ENCODE data around the gene NUDT21.
"Not testable (repeated sequence)": the region's sequence is repeated elsewhere in the genome, so short reads cannot be mapped to it uniquely, and the experiment has no call there.

Gene NUDT21

DNA sequence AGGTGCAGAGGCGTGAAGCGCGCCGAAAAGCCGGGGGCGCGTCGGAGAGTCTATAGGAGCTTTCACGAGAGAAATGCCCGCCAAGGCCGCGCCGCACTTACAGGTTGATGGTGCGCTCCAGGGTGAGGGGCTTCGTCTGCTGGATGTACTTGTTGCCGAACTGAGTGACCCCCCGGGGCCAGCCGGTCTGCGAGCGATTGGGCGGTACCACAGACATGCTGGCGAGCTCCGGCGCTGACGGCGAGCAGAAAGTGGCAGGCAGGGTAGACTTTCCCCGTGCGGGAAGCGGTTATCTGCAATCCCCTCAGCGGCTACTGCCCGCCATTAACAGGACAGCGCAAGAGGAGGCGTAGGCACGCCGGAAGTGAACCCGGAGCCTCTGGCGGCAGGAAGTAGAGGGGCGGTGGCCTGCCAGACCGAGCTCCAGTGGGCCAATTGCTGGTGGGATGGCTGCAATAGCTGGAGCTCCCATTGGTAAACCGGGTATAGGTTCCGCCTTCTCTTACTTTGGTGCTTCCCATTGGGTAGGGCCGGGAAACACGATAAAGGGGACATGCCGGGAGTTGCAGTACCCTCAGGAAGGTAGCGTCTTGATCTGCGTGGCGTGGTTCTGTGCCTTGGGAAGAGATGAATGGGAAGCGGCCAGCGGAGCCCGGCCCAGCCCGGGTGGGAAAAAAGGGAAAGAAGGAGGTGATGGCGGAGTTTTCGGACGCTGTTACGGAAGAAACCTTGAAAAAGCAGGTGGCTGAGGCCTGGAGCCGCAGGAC is at the start of gene NUDT21, which contains the start of gene OGFOD1:
TSS of gene NUDT21 (minus strand) at position 347 of the 767 bp plus-strand sequence. CDS start at position 217, 130 bp downstream.
TSS of gene OGFOD1 (plus strand) at position 569 of the 767 bp plus-strand sequence. CDS start at position 628, 59 bp downstream.
- peak; percentile 87 to 90 for DNase-seq

DNA sequence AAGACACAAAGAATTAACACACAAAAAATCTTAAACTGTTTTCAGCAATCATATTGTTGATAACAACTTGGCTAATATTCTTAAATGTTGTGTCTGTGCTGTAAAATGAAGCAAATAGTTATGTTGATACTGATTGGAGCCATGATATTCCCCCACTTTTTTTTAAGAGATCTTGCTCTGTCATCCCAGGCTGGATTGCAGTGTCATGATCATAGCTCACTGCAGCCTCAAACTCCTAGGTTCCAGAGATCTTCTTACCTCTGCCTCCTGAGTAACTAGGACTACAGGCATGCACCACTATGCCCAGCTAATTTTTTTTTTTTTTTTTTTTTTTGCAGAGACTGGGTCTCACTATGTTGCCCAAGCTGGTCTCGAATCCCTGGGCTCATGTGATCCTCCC is 42.7 kb upstream of the NUDT21 start:
- no peak for DNase-seq

DNA sequence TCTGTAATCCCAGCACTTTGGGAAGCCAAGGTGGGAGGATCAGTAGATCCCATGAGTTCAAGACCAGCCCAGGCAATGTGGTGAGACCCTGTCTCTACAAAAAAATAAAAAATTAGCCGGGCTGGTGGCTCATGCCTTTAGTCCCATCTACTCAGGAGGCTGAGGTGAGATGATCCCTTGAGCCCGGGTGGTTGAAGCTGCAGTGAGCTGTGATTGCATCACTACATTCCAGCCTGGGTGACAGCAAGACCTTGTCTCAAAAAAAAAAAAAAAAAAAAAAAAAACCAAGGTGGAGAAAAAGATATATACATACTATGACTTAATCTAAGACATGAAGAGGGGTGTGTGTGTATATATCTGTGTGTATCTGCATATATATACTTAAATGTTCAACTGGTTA is 42.0 kb upstream of the NUDT21 start:
- DNase-seq = no peak

DNA sequence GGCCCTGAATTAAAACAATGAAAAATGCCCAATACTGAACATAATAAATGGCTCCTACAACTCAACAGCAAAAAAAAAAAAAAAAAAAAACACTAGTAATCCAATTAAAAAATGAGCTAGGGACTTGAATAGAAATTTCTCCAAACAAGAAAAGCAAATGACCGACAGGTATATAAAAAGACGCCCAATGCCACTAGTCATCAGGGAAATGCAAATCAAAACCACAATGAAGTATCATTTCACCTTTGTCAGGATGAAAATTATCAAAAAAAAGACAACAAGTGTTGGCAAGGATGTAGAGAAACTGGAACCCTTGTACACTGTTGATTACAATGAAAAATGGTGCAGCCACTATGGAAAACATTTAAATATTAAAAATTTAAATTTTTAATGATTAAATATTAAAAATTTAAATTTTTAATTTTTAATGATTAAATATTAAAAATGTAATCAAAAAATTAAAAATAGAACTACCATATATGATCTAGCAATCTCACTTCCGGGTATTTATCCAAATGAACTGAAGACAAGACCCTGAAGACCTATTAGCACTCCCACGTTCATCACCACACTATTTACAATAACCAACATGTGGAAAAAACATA is 40.6 kb upstream of the NUDT21 start:
- DNase-seq = no peak

DNA sequence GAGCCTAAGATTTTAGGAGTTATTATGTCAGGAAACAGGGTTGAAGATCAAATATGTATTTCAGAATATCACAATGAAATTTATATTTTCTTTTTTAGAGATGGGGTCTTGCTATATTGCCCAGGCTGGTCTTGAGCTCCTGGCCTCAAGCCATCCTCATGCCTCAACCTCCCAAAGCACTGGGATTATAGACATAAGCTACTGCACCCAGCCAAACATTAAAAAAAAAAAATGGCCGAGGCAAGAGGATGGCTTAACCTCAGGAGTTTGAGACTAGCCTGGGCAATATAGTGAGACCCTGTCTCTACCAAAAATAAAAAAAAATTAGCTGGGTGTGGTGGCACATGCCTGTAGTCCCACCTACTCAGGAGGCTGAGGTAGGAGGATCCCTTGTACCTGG is 37.7 kb upstream of the NUDT21 start:
- DNase-seq = not testable (repeated sequence)

DNA sequence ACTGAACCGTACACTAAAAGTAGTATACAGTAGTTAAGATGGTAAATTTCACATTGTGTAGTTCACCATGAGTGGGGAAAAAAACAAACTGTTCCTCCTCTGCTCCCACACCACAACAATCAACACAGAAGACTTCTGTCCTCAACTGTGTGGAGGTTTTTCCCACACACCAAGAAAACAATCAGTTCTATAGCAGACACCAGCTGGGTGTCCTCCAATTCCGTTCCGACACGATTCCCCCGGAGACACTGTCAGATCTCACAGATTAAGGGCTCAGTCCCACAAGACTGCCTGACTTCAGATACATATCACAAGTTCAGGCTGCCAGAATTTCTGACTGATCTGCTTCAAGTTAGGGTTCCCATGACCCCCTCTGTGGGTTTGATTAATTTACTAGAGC is 36.9 kb upstream of the NUDT21 start:
- DNase-seq = no peak

DNA sequence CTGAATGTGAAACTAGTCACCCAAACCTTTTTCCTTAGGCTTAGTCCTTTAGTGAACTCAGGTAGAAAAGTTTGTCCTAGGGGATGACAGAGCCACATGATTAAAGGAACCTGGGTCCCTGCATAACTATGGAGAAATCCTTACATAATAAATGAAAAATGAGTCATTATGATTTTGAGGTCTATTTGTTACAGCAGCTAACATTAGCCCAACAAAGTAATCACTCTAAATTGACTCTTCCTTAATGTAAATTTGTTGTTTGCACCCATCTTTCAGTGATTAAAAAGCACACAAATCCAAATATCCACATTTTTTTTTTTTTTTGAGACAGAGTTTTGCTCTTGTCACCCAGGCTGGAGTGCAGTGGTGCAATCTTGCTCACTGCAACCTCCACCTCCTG is 32.3 kb upstream of the NUDT21 start:
- DNase-seq = no peak

DNA sequence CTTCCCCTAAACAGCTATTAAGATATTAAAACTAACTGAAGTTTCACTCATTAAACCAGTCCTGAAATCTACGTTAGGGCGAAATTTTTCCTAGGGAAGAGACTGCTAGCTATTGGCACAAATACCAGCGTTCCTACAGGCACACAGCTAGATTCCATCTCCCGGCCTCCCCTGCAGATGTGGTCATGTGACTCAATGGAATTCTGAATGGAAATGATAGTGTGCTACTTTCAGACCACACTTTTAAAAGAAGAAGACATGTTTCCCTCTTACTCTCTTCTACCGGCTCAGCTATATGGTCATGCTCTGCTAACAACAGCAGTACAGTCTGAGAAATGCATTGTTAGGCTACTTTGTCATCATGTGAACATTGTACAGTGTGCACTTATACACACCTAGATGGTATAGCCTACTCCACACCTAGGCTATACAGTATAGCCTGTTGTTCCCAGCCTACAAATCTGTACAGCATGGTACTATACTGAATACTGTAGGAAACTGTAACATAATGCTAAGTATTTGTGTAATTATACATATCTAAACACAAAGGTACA is 31.6 kb upstream of the NUDT21 start:
- no peak for DNase-seq

DNA sequence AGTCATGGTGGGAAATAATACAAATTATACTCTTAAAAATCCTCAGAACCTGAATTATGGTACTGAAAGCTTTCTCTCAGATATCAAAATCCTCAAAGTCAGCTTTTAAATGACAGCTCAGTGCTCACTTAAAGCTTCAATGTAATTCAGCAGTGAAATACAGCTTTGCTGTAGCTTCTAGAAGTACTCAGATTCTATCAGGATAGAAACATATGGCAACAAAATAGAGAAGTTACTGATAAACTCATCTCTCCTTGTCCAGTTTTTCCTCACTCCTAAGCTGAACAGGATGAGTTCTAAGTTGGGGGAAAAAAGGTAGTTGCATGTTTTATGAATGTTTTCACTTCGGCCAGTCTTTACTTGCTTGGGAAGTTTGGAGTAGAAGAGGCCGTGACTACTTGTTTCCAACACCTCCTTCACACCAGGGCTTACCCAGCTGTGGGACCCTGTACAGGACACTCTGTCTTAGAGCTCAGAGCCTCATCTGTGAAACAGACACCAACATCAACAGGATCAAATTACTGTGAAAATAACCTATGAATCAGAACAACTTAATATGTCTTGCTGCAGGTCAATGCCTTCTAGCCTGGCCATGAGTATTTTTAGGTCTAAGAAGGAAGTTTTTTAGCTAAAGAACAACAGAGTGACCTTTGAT is 30.5 kb upstream of the NUDT21 start:
- no peak for DNase-seq

DNA sequence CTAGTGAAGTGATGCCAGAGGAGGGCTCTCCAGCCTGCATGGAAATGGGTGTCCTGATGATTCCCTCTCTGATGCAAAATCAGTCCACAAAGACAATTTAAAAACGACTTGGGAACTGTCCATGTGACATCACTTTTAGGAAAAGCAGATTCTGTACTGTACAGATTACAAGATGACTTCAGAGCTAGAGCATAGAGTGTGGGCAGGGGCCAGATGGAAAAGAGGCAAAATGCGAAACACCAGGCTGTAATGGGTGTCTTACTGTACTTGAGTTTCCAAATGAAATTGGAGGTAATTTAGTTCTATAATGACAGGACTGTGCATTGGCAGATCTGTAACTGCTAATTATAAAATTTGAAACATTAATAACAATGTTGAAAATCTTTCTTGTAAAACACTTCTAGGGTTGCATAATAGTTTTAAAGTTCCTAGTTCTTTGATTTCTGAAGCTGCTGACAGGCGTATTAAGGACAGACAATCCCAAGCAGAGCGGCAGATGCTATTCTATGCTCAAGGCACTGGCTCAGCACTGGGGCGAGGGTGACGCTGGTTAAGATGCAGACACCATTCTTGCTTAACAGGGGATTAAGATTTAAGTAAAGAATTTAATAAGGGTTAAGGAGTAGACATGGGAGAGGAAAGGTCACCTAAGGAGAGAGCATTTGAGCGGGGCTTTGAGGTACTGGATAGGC is 29.8 kb upstream of the NUDT21 start:
- DNase-seq = no peak

DNA sequence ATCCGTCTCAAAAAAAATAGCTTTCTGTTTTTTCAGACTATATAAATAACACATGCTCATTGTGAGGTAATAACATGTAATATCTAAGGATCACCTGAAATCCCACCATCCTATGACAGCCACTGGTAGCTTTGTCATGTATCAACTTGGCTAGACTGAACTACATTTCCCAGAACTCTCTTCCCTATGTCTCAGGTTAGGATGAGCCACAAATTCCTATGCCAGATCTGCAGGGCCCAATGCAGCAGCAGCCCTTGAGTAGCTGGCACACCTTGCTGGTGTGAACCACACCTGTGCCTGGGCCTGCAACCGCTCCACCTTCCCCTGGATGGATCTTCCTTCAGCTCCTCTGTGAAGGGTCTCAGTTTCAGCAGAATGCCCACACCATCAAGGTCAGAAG is 28.3 kb upstream of the NUDT21 start:
- no peak for DNase-seq

DNA sequence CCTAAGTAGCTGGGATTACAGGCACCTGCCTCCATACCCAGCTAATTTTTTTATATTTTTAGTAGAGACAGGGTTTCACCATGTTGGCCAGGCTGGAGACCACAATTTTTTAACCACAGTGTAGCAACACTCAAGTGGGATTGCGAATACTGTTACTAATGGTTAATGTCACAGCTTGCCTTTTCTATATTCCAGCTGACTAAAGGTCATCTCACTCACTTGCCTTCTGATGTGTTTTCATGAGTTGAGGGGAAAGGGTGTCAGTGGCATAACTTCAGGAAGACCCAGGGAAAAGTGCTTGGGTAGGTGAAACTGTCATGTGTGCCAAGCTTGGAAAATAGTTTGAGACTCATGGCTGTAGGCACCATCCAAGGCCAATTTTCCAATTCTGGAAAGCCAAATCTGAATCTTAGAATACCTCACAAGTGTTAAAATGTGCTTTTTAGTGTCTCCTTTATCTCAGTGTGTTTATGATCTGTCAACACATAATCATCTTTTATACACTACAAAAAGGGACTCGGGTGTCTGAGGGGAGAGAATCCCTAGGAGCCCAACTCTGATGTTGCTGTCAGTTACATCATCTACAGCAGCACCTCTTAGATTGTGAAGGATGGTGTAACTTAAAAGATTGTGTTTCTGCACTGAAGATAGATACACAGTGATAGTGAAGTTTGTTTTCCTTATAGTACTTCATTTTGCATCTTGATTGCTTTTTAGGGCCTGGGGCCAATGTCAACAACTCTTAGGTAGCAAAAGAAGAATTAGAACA is 27.3 kb upstream of the NUDT21 start:
- DNase-seq = no peak

DNA sequence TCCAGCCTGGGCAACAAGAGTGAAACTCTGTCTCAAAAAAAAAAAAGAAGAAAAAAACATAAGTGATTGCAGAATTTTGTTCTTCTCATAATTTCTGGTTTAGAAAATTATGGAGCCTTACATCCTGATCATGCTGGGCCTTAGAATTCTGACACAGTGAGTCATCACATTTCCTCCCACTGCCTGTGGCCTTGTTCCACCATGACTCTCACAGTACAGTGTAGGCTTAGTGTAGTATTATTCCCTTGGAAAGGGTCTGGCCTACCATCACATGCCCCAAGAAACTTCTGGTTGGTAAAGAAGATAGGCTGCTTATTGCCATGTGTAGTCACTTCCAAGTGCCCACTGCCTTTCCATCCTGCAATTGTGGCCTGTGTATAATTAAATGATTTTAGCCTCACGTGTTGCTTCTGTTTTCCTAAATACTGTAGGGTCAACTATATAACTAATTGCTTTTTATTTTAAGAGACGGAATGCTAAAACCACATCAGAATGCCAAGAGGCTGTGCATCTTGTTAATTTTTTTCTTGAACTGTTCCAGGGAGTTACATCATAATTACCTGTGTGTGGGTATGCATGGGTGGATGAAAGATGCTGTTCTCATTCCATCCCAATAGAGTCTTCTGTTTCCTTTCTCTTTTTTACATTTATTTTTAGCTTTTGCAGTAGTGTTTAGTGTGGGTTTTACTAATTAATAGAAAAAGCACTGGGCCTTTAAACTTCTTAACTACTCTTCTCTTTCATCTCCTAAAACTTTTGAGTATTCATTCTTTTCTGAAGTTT is 26.2 kb upstream of the NUDT21 start:
- no peak for DNase-seq

DNA sequence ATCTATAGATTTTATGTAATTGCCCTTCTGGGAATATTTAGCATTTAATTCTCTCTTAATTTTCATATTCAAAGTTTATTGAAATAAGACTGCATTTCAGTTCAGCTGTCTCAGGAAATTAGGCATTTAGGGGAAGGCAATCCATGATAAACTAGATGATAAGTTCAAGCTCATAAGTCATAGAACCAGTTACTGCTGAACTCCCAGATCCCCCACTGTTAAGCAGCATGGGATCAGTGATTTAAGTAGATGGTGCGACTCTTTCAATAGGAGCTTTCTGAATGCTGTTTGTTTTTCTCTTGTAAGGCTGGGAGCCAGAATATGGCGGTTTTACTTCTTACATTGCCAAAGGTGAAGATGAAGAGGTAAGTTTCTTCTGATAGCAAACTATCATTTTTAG is 24.1 kb upstream of the NUDT21 start:
- DNase-seq = no peak

DNA sequence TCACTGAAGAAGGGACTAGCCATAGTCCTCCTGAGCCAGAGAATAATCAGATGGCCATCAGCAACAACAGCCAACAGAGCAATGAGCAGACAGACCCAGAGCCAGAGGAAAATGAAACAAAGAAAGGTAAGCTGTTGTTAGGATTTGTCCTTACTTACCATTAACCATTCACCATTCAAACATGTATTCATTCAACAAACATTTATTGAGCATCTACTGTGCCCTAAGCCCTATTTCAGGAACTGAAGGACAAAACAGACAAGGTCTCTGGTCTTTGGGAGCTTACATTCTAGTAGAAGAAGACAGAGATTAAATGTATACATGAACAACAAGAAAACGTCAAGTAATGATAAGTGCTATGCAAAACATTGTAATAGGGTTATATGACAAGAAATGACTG is 19.5 kb upstream of the NUDT21 start:
- no peak for DNase-seq

DNA sequence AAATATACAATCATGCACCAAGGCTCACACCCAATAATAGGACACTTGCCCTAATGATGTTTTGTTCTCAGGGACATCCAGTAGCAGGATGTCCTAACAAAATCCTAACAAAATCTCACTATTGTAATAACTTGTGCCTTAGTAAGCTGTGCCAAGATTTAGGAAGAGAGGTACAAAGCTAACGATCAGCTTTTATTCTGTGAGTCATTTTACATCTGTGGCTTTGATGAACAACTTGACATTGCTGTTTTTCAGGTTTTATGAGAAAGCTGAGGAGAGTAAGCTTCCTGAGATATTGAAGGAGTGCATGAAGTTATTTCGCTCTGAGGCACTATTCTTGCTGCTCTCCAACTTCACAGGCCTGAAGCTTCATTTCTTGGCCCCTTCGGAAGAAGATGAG is 19.1 kb upstream of the NUDT21 start:
- no peak for DNase-seq

DNA sequence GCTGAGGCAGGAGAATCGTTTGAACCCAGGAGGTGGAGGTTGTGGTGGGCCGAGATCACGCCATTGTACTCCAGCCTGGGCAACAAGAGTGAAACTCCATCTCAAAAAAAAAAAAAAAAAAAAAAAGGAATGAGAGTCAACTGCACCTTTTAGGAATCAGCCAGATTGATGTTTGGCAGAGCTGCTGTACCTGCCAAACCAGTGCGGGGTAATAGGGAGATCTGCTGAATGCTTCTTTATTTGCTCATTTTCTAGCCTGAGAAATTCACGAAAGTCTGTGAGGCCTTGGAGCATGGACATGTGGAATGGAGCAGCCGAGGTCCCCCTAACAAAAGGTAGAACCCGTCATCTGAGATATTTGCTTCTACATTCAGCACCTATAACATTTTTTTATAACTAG is 18.6 kb upstream of the NUDT21 start:
- no peak for DNase-seq

DNA sequence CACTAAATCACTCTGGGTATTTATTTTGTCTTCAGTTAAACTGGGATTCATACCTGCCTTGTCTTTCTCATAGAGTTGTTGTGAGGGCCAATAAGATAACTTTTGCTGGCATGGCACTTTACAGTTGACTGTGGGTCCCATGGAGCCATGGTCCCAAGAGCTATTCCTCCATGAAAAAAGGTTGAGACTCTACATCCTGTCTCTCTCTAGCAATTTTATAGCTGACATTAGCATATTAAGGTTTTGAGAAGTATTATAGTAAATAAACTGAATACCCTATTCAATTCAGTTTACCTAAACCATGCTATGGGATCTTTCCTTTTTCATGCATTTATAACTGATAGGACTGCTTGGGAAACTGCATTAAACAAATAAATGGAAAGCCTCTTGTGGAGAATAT is 17.7 kb upstream of the NUDT21 start:
- no peak for DNase-seq

DNA sequence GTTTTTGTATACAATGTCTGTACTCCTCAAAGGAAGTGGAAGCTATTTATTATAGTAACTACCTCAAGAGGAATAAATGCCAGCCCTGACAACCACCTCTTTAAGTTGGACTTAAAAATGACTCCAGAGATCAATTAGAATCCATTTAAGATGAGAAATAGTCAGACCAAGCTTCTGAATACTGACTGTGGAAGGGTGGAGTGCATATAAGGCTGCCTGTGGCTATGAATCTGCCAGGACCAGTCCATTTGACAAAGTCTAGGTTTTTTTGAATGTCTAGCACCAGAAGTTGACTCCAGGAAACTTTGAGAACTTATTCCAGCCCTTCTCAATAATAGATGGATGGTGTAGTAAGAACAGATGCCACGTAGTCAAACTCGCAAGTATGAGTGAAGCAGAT is 15.2 kb upstream of the NUDT21 start:
- DNase-seq = no peak

DNA sequence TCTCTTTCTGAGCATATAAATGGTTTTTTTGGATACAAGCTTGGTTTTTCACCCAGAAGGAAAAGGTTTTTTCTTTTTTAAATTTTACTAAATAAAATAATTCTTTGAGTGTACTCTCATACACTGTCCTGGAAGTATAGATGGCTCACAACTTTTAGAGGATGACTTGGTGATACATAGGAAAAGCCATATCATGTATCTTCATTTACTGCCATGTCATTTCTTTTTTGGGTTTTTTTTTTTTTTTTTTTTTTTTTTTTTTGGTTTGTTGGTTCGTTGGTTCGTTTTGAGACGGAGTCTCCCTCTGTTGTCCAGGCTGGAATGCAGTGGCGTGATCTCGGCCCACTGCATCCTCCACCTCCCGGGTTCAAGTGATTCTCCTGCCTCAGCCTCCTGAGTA is 12.0 kb upstream of the NUDT21 start:
- no peak for DNase-seq

DNA sequence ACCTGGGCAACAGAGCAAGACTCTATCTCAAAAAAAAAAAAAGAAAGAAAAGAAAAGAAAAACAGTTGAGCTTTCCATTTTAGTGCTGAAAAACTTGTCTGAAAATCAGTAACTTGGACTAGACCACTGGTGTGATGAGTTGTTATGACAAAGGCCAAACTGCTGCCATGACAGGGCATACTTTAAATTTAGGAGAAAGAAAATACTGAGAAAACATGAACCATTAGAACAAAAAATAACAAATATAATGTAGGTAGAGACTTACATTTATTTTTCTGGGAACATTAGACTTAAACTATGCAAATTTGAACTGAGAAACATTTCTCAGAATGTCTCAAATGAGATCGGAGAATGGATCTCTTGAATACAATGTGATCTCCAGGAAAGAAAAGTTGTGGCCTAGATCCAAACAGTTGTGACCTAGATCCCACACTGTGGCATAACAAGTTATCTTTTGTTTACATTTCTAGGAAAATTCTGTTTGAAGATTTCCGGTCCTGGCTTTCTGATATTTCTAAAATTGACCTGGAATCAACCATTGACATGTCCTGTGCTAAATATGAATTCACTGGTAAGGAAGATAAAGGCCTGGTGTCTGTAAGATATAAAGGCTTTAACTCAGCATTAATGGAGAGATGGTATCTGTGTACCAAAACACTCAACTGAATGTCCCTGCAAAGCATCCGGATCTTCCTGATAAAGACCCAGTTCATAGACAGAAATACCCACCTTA is 11.1 kb upstream of the NUDT21 start:
- DNase-seq = no peak
